ENCODE measurements around the gene PLD4.

DNA sequence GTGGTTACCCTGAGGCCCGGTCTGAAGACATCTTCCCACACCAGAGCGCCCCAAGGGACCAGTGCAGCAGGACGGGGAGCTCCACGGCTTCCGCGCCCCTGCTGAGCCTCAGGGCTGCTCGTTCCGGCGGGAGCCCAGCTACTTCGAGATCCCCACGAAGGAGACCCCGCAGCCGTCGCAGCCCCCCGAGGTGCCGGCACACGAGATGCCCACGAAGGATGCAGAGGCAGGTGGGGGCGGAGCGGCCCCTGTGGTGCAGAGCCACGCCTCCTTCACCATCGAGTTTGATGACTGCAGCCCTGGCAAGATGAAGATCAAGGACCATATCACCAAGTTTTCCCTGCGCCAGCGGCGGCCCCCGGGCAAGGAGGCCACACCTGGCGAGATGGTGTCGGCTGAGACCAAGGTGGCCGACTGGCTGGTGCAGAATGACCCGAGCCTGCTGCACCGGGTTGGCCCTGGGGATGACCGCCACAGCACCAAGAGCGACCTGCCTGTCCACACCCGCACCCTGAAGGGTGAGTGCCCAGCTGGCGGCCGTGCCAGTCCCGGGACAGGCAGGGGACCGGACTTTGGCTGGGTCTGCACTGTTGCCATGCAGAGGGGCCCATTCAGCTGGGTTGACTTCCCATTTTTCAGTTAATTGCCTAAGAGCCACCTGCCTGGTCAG lies 41.6 kb upstream of the PLD4 start:
- TF ChIP-seq KLF13 (tag; IDR thresholded peaks at IDR 0.05; ENCODE audit: borderline replicate concordance, low read depth) (no peak), ZNF24 (IDR thresholded peaks at IDR 0.05) (no peak), NFATC3 (IDR thresholded peaks at IDR 0.05) (no peak)
- TF ChIP-seq, protein P1, sequence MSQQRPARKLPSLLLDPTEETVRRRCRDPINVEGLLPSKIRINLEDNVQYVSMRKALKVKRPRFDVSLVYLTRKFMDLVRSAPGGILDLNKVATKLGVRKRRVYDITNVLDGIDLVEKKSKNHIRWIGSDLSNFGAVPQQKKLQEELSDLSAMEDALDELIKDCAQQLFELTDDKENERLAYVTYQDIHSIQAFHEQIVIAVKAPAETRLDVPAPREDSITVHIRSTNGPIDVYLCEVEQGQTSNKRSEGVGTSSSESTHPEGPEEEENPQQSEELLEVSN (IDR thresholded peaks at IDR 0.05; ENCODE audit: borderline replicate concordance in 1 of 2, extremely low read depth in 1 of 2, insufficient read depth in 1 of 2, insufficient read length in 1 of 2, low read depth in 1 of 2, low read length in 1 of 2, poor library complexity in 1 of 2, severe bottlenecking in 1 of 2) = no peak
- TF ChIP-seq, protein P2, sequence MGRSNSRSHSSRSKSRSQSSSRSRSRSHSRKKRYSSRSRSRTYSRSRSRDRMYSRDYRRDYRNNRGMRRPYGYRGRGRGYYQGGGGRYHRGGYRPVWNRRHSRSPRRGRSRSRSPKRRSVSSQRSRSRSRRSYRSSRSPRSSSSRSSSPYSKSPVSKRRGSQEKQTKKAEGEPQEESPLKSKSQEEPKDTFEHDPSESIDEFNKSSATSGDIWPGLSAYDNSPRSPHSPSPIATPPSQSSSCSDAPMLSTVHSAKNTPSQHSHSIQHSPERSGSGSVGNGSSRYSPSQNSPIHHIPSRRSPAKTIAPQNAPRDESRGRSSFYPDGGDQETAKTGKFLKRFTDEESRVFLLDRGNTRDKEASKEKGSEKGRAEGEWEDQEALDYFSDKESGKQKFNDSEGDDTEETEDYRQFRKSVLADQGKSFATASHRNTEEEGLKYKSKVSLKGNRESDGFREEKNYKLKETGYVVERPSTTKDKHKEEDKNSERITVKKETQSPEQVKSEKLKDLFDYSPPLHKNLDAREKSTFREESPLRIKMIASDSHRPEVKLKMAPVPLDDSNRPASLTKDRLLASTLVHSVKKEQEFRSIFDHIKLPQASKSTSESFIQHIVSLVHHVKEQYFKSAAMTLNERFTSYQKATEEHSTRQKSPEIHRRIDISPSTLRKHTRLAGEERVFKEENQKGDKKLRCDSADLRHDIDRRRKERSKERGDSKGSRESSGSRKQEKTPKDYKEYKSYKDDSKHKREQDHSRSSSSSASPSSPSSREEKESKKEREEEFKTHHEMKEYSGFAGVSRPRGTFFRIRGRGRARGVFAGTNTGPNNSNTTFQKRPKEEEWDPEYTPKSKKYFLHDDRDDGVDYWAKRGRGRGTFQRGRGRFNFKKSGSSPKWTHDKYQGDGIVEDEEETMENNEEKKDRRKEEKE (IDR thresholded peaks at IDR 0.05; ENCODE audit: borderline replicate concordance in 1 of 2, control insufficient read depth in 1 of 2, low read depth in 2 of 2, low read length in 1 of 2) = no peak
- TF ChIP-seq, protein P3, sequence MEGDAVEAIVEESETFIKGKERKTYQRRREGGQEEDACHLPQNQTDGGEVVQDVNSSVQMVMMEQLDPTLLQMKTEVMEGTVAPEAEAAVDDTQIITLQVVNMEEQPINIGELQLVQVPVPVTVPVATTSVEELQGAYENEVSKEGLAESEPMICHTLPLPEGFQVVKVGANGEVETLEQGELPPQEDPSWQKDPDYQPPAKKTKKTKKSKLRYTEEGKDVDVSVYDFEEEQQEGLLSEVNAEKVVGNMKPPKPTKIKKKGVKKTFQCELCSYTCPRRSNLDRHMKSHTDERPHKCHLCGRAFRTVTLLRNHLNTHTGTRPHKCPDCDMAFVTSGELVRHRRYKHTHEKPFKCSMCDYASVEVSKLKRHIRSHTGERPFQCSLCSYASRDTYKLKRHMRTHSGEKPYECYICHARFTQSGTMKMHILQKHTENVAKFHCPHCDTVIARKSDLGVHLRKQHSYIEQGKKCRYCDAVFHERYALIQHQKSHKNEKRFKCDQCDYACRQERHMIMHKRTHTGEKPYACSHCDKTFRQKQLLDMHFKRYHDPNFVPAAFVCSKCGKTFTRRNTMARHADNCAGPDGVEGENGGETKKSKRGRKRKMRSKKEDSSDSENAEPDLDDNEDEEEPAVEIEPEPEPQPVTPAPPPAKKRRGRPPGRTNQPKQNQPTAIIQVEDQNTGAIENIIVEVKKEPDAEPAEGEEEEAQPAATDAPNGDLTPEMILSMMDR (IDR thresholded peaks at IDR 0.05 in 2 of 3, conservative IDR thresholded peaks at IDR 0.05 in 1 of 3; ENCODE audit: insufficient read depth in 2 of 3, low read depth in 1 of 3, low read length in 3 of 3) = no peak
